Spleen (tissue), 11 donors: ENCODE data around the gene GNG14. TPM values are rescaled to one million over a fixed set of nuclear protein-coding genes. Genes with fewer than 3 reads are reported as not detected.

Experiments
- DNase-seq: peaks from one replicate; pipeline ENCODE4 v3.0.0-alpha.2; 2020
- H3K27ac ChIP-seq, 8 donors: fragments of 200-600 bp; sonication (generic) in 7 of 8; 1 replicate in 4 of 8; 2 replicates in 4 of 8; pipeline versions ENCODE4 v1.5.0 to v1.8.0; 2016 to 2021; ENCODE audit warnings: inconsistent platforms in 4 of 8, mild to moderate bottlenecking in 4 of 8, moderate library complexity in 1 of 8
- H3K27me3 ChIP-seq, 7 donors: fragments of 200-600 bp; sonication (generic) in 6 of 7; replicated peaks in 1 of 7; 1 replicate in 4 of 7; 2 replicates in 3 of 7; pipeline versions ENCODE4 v1.5.0 to v1.8.0; 2016 to 2021; ENCODE audit warnings: inconsistent platforms in 3 of 7, mild to moderate bottlenecking in 1 of 7
- H3K36me3 ChIP-seq, 6 donors: fragments of 200-600 bp; sonication (generic) in 5 of 6; 1 replicate in 4 of 6; 2 replicates in 2 of 6; pipeline versions ENCODE4 v1.5.0 to v1.8.0; 2016 to 2021; ENCODE audit warnings: inconsistent platforms in 2 of 6
- H3K4me1 ChIP-seq, 6 donors: fragments of 200-600 bp; sonication (generic) in 5 of 6; 1 replicate in 3 of 6; 2 replicates in 3 of 6; pipeline versions ENCODE4 v1.5.0 to v1.8.0; 2016 to 2021; ENCODE audit warnings: inconsistent platforms in 3 of 6
- H3K4me3 ChIP-seq, 8 donors: fragments of 200-600 bp; sonication (generic) in 7 of 8; 1 replicate in 4 of 8; 2 replicates in 4 of 8; pipeline versions ENCODE4 v1.5.0 to v1.8.0; 2016 to 2021; ENCODE audit warnings: inconsistent platforms in 4 of 8, mild to moderate bottlenecking in 4 of 8, moderate library complexity in 2 of 8
- H3K9me3 ChIP-seq, 8 donors: fragments of 200-600 bp; sonication (generic) in 7 of 8; 1 replicate in 4 of 8; 2 replicates in 4 of 8; pipeline versions ENCODE4 v1.5.0 to v1.8.0; 2016 to 2021; ENCODE audit warnings: inconsistent platforms in 4 of 8
- CTCF ChIP-seq, 11 experiments: fragments of 200-600 bp in 7 of 11; fragments of 450-650 bp in 4 of 11; sonication (generic) in 4 of 11; IDR thresholded peaks in 8 of 11; conservative IDR thresholded peaks in 3 of 11; 1 replicate in 7 of 11; 2 replicates in 4 of 11; pipeline versions ENCODE4 v1.4.0 to v1.8.0; 2016 to 2021; ENCODE audit warnings: antibody characterized with exemption in 11 of 11, inconsistent platforms in 4 of 11, mild to moderate bottlenecking in 1 of 11
- POLR2A ChIP-seq, 3 donors: fragments of 450-650 bp; IDR thresholded peaks; one replicate each; pipeline ENCODE4 v1.5.1; 2017; ENCODE audit warnings: antibody characterized with exemption in 3 of 3, mild to moderate bottlenecking in 1 of 3
- POLR2AphosphoS5 ChIP-seq, 3 donors: sonication (generic); formaldehyde crosslinking; IDR thresholded peaks; one replicate each; pipeline ENCODE4 v1.5.1; 2017; ENCODE audit warnings: antibody characterized with exemption in 3 of 3
- WGBS, 5 donors: extraction: QIAGEN DNeasy Blood & Tissue Kit in 3 of 5; methylation state at CpG; one replicate each; pipeline versions ENCODE4 v1.1.5 to v1.1.7; 2013 to 2018; 5-methylcytosine and 5-hydroxymethylcytosine counted together
- intact Hi-C: fragments of 100-400 bp; cut with DNase I; formaldehyde crosslinking; loops from one replicate; pipeline ENCODE4 v1.15.0; 2023; ENCODE audit warnings: low total_unique reads
- polyA plus RNA-seq, 3 donors: library from polyadenylated mRNA; stranded (reverse); fragments of 200-250 nt; gene quantifications; one replicate each; pipeline ENCODE4 v1.2.1, GENCODE V29; 2013
- total RNA-seq, 7 donors: library from RNA; depleted of rRNA in 3 of 7; stranded (reverse); fragments of >200 nt in 3 of 7; fragmentation: NEBNext Ultra II Directional in 4 of 7; extraction: Animal tissue kit (Norgen Biotek cat#: 25700) in 4 of 7; gene quantifications; one replicate each; pipeline versions ENCODE4 v1.1.0 to v1.2.1, GENCODE V29; 2016 to 2021
- donor health status: healthy with polysubstance abuse.
- donor health status: DM: no; HTN: no; CAD: no; lungs with moderate emphysema.
- donor health status: DM: no; HTN: no; CAD: no.
- donor health status: Bipolar disorder and iron deficiency.
- donor health status: healthy.
- donor health status: DM: no; HTN: no; CAD: no.
- donor health status: DM: yes; HTN: yes; CAD: no.

GNG14 gene
- total and polyA plus RNA-seq, 10 donors: not detected

GRCh38 chr19:12669270-12670158 is 18.3 kb upstream of the GNG14 start:
- intact Hi-C loops: loop anchor here (5.0 kb wide), 1 partner anchor 107 kb away; no protein-coding TSS in a partner anchor
- TF ChIP-seq POLR2AphosphoS5 (IDR thresholded peaks at IDR 0.05): peak; percentile 81 to 88 (median 84)
- peak in 3 of 11 experiments; percentile 13 to 17 (median 15) for TF ChIP-seq CTCF (IDR thresholded peaks at IDR 0.05 in 8 of 11, conservative IDR thresholded peaks at IDR 0.05 in 3 of 11)
- TF ChIP-seq POLR2A (IDR thresholded peaks at IDR 0.05): no peak

GRCh38 chr19:12670159-12670928 is 17.5 kb upstream of the GNG14 start:
- 45 to 56% (median 45%) methylated on average over 8 to 26 of the region's 26 CpGs for WGBS, 5 donors
- no peak for TF ChIP-seq POLR2A (IDR thresholded peaks at IDR 0.05)
- TF ChIP-seq CTCF (IDR thresholded peaks at IDR 0.05 in 8 of 11, conservative IDR thresholded peaks at IDR 0.05 in 3 of 11): no peak
- no peak for TF ChIP-seq POLR2AphosphoS5 (IDR thresholded peaks at IDR 0.05)
- peak; percentile 85 for DNase-seq
- Histone ChIP-seq H3K4me3 (peak overlapping the region; percentile 77 to 98 (median 94)), H3K9me3 (no peaks in the 10 kb centered on the region), H3K4me1 (peaks cover 26 to 77% (median 52%) of the 10 kb centered on the region in 6 donors), H3K27ac (peak overlapping the region; percentile 84 to 98 (median 96)), H3K36me3 (peaks cover 0 to 41% (median 34%) of the 10 kb centered on the region in 6 donors), H3K27me3 (no peaks in the 10 kb centered on the region)
- intact Hi-C loops: loop anchor here (5.0 kb wide), 1 partner anchor 108 kb away; no protein-coding TSS in a partner anchor

More at GRCh38 chr19:12669270-12670158, 18.3 kb upstream of the GNG14 start:
- no peaks in the 10 kb centered on the region for H3K9me3 ChIP-seq
- DNase-seq: peak; percentile 93
- peaks cover 0 to 40% (median 31%) of the 10 kb centered on the region in 6 donors for H3K36me3 ChIP-seq
- H3K4me1 ChIP-seq: peaks cover 31 to 85% (median 61%) of the 10 kb centered on the region in 6 donors
- WGBS, 5 donors: 0 to 1% (median 1%) methylated on average over 24 to 64 of the region's 64 CpGs
- H3K27ac ChIP-seq: peak overlapping the region; percentile 84 to 98 (median 96)
- no peaks in the 10 kb centered on the region for H3K27me3 ChIP-seq
- H3K4me3 ChIP-seq: peak overlapping the region; percentile 77 to 98 (median 94)

GRCh38 chr19:12672744-12673143 is 15.1 kb upstream of the GNG14 start:
- H3K4me1 ChIP-seq: peaks cover 22 to 67% (median 42%) of the 10 kb centered on the region in 6 donors
- intact Hi-C loops: loop anchor here (5.0 kb wide), 1 partner anchor 110 kb away; no protein-coding TSS in a partner anchor
- H3K36me3 ChIP-seq: peaks cover 0 to 63% (median 57%) of the 10 kb centered on the region in 6 donors

More at GRCh38 chr19:12672744-12673143, 15.1 kb upstream of the GNG14 start:
- 88 to 98% (median 92%) methylated on average over 3 to 10 of the region's 10 CpGs for WGBS, 5 donors
- Histone ChIP-seq H3K27me3 (no peaks in the 10 kb centered on the region), H3K27ac (no peak overlapping the region), H3K4me3 (no peak overlapping the region), H3K9me3 (no peaks in the 10 kb centered on the region)
- TF ChIP-seq POLR2AphosphoS5 (IDR thresholded peaks at IDR 0.05): peak in 1 of 3 donors; percentile 49
- TF ChIP-seq POLR2A (IDR thresholded peaks at IDR 0.05): no peak
- no peak for TF ChIP-seq CTCF (IDR thresholded peaks at IDR 0.05 in 8 of 11, conservative IDR thresholded peaks at IDR 0.05 in 3 of 11)
- no peak for DNase-seq
